ENCODE data around the gene TSC1.

Gene TSC1

GRCh38 chr9:132931178-132931735 lies 13.2 kb downstream of the TSC1 start (continued):
- TF ChIP-seq CTCF (tag by site-specific recombination; IDR thresholded peaks at IDR 0.05) (no peak), ZNF558 (tag by site-specific recombination; IDR thresholded peaks at IDR 0.05) (no peak), BCL6B (tag by site-specific recombination; IDR thresholded peaks at IDR 0.05) (no peak), ZBTB21 (tag by site-specific recombination; IDR thresholded peaks at IDR 0.05) (no peak), ZNF623 (tag by site-specific recombination; IDR thresholded peaks at IDR 0.05) (no peak), ZNF132 (tag by site-specific recombination; IDR thresholded peaks at IDR 0.05; ENCODE audit: borderline replicate concordance) (no peak)

GRCh38 chr9:132927704-132928103 lies 16.7 kb downstream of the TSC1 start:
- ChIA-PET CTCF (interaction anchor here (0.9 to 5.3 kb wide), 5 partner anchors 17 to 559 kb away, joined by 3 to 27 read pairs (median 4); partner anchors contain the start of gene GFI1B), POLR2A (interaction anchor here (0.9 kb wide), 1 partner anchor 22 kb away, joined by 3 read pairs; no protein-coding TSS in a partner anchor)
- Histone ChIP-seq H3K9me3 (ENCODE audit: control insufficient read depth, insufficient read depth, low read depth, low read length) (no peaks in the 10 kb centered on the region), H3K27ac (ENCODE audit: extremely low read depth, low read depth, low read length) (no peak overlapping the region), H3K36me3 (ENCODE audit: control insufficient read depth in 2 of 2, insufficient read depth in 1 of 2, low read length in 2 of 2) (peaks cover 0 to 74% of the 10 kb centered on the region in 2 experiments), H3K4me3 (ENCODE audit: low read depth, low read length) (no peak overlapping the region), H3K4me1 (ENCODE audit: control insufficient read depth, insufficient read depth, low read length) (no peaks in the 10 kb centered on the region)
- TF ChIP-seq ZNF416 (tag by site-specific recombination; IDR thresholded peaks at IDR 0.05) (no peak), ZNF266 (tag by site-specific recombination; IDR thresholded peaks at IDR 0.05; ENCODE audit: low read depth) (no peak), ZNF555 (tag by site-specific recombination; conservative IDR thresholded peaks at IDR 0.05) (no peak), ZNF76 (tag by site-specific recombination; IDR thresholded peaks at IDR 0.05; ENCODE audit: borderline replicate concordance, low read depth) (no peak), ZNF658 (tag by site-specific recombination; IDR thresholded peaks at IDR 0.05) (no peak), ZNF175 (tag by site-specific recombination; IDR thresholded peaks at IDR 0.05) (no peak), ZNF248 (tag by site-specific recombination; IDR thresholded peaks at IDR 0.05) (no peak), ZNF660 (tag by site-specific recombination; IDR thresholded peaks at IDR 0.05) (no peak), ZNF202 (tag by site-specific recombination; IDR thresholded peaks at IDR 0.05; ENCODE audit: borderline replicate concordance) (no peak), SCRT1 (tag by site-specific recombination; IDR thresholded peaks at IDR 0.05; ENCODE audit: borderline replicate concordance) (no peak), ZNF426 (tag by site-specific recombination; IDR thresholded peaks at IDR 0.05) (no peak), FEZF1 (tag by site-specific recombination; IDR thresholded peaks at IDR 0.05) (no peak), ZNF10 (tag by site-specific recombination; IDR thresholded peaks at IDR 0.05) (no peak), ZSCAN5A (tag by site-specific recombination; IDR thresholded peaks at IDR 0.05) (no peak)
- TF ChIP-seq, protein P1, sequence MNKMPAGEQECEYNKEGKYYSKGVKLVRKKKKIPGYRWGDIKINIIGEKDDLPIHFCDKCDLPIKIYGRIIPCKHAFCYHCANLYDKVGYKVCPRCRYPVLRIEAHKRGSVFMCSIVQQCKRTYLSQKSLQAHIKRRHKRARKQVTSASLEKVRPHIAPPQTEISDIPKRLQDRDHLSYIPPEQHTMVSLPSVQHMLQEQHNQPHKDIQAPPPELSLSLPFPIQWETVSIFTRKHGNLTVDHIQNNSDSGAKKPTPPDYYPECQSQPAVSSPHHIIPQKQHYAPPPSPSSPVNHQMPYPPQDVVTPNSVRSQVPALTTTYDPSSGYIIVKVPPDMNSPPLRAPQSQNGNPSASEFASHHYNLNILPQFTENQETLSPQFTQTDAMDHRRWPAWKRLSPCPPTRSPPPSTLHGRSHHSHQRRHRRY (tag by site-specific recombination; IDR thresholded peaks at IDR 0.05): no peak
- TF ChIP-seq, protein P2, sequence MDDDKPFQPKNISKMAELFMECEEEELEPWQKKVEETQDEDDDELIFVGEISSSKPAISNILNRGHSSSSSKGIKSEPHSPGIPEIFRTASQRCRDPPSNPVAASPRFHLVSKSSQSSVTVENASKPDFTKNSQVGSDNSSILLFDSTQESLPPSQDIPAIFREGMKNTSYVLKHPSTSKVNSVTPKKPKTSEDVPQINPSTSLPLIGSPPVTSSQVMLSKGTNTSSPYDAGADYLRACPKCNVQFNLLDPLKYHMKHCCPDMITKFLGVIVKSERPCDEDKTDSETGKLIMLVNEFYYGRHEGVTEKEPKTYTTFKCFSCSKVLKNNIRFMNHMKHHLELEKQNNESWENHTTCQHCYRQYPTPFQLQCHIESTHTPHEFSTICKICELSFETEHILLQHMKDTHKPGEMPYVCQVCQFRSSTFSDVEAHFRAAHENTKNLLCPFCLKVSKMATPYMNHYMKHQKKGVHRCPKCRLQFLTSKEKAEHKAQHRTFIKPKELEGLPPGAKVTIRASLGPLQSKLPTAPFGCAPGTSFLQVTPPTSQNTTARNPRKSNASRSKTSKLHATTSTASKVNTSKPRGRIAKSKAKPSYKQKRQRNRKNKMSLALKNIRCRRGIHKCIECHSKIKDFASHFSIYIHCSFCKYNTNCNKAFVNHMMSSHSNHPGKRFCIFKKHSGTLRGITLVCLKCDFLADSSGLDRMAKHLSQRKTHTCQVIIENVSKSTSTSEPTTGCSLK (tag by site-specific recombination; IDR thresholded peaks at IDR 0.05): no peak
- TF ChIP-seq, protein P3, sequence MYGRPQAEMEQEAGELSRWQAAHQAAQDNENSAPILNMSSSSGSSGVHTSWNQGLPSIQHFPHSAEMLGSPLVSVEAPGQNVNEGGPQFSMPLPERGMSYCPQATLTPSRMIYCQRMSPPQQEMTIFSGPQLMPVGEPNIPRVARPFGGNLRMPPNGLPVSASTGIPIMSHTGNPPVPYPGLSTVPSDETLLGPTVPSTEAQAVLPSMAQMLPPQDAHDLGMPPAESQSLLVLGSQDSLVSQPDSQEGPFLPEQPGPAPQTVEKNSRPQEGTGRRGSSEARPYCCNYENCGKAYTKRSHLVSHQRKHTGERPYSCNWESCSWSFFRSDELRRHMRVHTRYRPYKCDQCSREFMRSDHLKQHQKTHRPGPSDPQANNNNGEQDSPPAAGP (tag by site-specific recombination; IDR thresholded peaks at IDR 0.05): no peak
